ENCODE results near the gene LRRTM4.

DNA sequence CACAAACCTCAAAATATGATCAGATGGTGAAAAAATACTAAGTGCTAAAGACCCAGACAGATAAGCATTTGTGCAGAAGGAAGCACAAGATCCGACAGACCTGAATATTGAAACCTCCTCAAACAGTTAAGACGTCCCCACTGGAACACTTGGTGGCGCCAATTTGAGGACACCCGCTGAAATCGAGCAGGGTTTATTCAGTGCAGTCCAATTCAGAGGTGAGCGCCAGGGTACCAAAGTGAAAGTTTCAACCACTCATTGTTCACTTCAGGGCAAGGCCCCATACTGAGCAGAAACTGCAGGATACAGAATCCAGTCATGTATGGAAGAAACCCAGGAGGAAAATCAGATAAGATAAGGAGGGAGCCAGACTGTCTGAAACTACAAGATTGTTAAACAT, 417.6 kb downstream of the LRRTM4 start:
- TF ChIP-seq EED (IDR thresholded peaks at IDR 0.05; ENCODE audit: low read depth): no peak
- TF ChIP-seq, protein P1, sequence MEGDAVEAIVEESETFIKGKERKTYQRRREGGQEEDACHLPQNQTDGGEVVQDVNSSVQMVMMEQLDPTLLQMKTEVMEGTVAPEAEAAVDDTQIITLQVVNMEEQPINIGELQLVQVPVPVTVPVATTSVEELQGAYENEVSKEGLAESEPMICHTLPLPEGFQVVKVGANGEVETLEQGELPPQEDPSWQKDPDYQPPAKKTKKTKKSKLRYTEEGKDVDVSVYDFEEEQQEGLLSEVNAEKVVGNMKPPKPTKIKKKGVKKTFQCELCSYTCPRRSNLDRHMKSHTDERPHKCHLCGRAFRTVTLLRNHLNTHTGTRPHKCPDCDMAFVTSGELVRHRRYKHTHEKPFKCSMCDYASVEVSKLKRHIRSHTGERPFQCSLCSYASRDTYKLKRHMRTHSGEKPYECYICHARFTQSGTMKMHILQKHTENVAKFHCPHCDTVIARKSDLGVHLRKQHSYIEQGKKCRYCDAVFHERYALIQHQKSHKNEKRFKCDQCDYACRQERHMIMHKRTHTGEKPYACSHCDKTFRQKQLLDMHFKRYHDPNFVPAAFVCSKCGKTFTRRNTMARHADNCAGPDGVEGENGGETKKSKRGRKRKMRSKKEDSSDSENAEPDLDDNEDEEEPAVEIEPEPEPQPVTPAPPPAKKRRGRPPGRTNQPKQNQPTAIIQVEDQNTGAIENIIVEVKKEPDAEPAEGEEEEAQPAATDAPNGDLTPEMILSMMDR (IDR thresholded peaks at IDR 0.05 in 2 of 3, conservative IDR thresholded peaks at IDR 0.05 in 1 of 3; ENCODE audit: control insufficient read depth in 2 of 3, extremely low read depth in 1 of 3, insufficient read depth in 1 of 3, low read depth in 3 of 3, low read length in 3 of 3): no peak
- TF ChIP-seq SMC3 (IDR thresholded peaks at IDR 0.05; ENCODE audit: borderline replicate concordance, low read length): no peak
- TF ChIP-seq TBL1XR1 (IDR thresholded peaks at IDR 0.05; ENCODE audit: low read depth, low read length): no peak
- no peak for TF ChIP-seq POLR2AphosphoS5 (IDR thresholded peaks at IDR 0.05; ENCODE audit: low read length)
- no peak for TF ChIP-seq BCL11A (IDR thresholded peaks at IDR 0.05; ENCODE audit: low read depth, low read length)
- TF ChIP-seq EZH2 (IDR thresholded peaks at IDR 0.05; ENCODE audit: borderline replicate concordance, control insufficient read depth, low read depth, low read length): no peak
- TF ChIP-seq, protein P2, sequence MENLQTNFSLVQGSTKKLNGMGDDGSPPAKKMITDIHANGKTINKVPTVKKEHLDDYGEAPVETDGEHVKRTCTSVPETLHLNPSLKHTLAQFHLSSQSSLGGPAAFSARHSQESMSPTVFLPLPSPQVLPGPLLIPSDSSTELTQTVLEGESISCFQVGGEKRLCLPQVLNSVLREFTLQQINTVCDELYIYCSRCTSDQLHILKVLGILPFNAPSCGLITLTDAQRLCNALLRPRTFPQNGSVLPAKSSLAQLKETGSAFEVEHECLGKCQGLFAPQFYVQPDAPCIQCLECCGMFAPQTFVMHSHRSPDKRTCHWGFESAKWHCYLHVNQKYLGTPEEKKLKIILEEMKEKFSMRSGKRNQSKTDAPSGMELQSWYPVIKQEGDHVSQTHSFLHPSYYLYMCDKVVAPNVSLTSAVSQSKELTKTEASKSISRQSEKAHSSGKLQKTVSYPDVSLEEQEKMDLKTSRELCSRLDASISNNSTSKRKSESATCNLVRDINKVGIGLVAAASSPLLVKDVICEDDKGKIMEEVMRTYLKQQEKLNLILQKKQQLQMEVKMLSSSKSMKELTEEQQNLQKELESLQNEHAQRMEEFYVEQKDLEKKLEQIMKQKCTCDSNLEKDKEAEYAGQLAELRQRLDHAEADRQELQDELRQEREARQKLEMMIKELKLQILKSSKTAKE (IDR thresholded peaks at IDR 0.05; ENCODE audit: low read depth, poor library complexity, severe bottlenecking): no peak
- no peak for TF ChIP-seq ZSCAN29 (IDR thresholded peaks at IDR 0.05)

Measured in GM12878 (cell line).